ENCODE measurements around the gene CREB5.

CREB5 gene

GRCh38 chr7:28695300-28696295 lies 283.3 kb downstream of the CREB5 start:
- no peak for DNase-seq

- DNase-seq: no peak
Measured at GRCh38 chr7:28697913-28698563, 285.7 kb downstream of the CREB5 start.

DNA sequence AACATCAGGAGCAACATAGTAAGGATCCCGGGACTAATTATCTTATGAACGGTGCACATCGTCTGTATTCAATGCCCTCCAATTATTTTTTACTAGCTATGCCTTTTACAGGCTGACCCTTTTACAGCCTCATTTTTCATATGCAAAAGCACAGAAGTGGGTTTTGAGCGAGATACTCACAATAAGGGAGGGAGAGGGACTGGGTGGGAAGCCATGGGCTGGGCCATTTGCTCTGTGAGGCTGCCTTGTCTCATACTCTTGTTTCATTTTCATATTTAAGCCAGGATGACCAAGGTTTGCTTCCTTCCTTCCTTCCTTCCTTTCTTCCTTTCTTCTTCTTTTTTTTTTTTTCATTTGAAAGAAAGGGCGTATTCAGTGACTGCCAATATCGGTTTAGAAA lies 286.5 kb downstream of the CREB5 start:
- DNase-seq: no peak

- DNase-seq: no peak
Measured at GRCh38 chr7:28700096-28700495, 287.8 kb downstream of the CREB5 start.

- no peak for DNase-seq
Measured at GRCh38 chr7:28700790-28701203, 288.5 kb downstream of the CREB5 start.

DNA sequence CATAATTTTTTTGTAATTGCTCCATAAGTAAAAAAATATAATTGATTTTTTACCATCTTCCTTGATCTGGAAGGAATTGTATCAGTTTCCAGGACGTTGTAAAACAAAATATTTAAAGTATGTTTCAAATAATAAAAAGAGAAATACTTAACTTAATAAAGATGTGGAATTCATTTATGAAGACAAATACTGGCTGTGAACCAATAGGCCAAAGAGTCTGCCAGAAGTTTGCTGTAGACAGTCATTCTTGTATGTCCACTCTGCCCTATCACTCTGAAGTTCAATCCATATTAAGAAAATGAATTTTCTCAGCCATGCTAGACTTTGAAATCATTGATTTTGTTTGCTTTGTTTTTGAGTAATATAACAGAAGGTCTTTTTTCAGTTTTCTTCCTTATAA lies 289.4 kb downstream of the CREB5 start:
- DNase-seq: no peak

DNA sequence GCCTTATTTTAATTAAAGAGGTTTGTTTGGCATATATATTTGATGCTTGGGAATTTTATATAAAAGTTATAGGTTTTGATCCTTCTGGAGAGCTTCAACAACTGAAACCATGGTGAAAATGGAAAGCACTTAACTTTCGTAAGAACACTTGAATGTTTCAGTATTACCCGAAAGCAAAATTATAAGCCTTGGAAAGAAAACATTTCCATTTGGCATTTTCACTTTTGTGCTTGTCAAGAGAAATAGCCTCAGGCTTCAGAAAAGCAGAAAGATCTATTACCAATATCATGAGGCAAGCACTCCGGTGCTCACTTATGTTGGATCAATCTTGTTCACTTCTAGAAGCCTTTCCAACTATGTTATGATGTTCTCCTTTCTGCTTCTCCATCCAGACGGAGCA lies 289.9 kb downstream of the CREB5 start:
- DNase-seq: no peak

- no peak for DNase-seq
Measured at GRCh38 chr7:28703037-28703765, 290.9 kb downstream of the CREB5 start.

GRCh38 chr7:28704706-28705105 lies 292.4 kb downstream of the CREB5 start:
- no peak for DNase-seq

DNA sequence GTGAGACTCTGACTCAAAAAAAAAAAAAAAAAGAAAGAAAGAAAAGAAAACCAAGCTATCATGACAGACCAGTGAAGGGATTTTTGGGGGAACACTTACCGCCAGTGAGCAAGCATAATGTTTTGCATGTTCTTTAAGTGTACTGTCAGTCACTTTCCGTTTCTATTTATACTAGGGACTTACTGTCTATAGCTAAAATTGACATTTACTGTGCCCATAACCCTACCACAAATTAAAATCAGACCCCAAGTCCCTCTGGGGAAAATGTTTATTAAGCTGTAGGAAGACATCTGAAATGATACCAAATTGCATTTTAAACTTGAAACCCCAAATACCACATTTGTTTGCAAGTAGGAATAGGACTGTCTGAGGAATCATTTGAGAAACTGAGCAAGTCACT lies 293.0 kb downstream of the CREB5 start:
- no peak for DNase-seq

DNA sequence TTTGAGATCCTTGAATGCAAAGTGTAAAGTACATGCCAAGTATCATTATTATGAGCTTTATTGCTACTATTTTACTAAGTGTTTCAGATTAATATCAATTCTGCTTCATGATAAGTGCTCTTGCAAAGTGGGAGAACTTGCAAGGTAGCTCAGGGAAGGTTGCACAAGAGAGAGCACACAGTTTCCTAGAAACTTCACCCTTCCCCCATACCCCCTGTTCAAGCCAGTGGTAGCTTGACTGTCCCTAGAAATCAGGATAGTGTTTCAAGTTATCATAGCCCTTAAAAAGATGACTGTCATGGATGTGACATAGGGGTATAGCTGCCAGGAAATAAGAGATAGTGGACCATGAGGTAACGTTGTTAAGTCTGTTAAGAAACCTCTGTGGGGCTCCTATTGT lies 294.3 kb downstream of the CREB5 start:
- no peak for DNase-seq

- DNase-seq: no peak
Measured at GRCh38 chr7:28707291-28707690, 295.0 kb downstream of the CREB5 start.

GRCh38 chr7:28708033-28708951 lies 296.0 kb downstream of the CREB5 start:
- DNase-seq: no peak

DNA sequence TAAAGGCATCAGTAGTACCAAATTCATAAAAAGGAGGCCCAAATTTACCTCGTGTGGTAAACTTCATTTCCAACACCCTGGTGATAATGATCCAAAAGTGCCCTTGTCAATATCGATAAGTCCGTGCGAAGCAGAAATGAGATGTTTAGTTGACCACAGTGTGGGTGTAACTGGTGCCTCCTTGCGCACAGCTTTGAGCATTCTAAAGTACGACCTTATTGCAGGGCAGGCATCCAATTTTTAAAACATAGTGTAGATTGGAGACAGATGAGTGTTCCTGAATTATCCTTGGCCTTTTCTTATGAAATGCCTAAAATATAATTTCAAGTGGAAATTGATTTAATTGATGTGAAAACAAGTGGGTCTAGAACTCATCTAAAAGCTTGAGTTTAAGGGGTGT lies 297.4 kb downstream of the CREB5 start:
- DNase-seq: no peak

- no peak for DNase-seq
Measured at GRCh38 chr7:28711114-28711513, 298.8 kb downstream of the CREB5 start.

- DNase-seq: no peak
Measured at GRCh38 chr7:28714459-28715120, 302.3 kb downstream of the CREB5 start.

GRCh38 chr7:28717445-28718054 lies 305.2 kb downstream of the CREB5 start:
- DNase-seq: no peak

DNA sequence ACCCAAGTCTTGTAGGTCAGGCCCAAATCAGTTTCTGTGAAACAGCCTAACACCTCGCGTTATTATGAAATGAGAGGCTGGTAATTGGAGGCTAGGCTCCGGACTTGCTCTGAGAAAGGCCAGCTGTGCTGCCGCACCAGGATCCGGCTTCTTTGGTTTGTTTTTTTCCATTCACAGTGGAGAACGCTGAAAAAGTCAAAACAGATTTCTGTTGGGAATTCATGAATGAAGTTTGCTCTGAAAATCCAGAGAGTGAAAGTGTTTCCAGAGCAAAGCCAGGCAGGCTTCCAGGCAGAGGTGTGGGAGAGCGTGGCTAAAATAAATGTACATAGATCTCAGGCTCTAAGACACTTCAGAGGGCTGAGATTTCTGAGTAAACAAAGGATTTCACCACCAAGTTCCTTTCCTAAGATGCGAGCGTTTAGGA lies 305.8 kb downstream of the CREB5 start:
- no peak for DNase-seq

GRCh38 chr7:28718545-28718944 lies 306.2 kb downstream of the CREB5 start:
- DNase-seq: no peak

- no peak for DNase-seq
Measured at GRCh38 chr7:28722684-28723083, 310.4 kb downstream of the CREB5 start.

DNA sequence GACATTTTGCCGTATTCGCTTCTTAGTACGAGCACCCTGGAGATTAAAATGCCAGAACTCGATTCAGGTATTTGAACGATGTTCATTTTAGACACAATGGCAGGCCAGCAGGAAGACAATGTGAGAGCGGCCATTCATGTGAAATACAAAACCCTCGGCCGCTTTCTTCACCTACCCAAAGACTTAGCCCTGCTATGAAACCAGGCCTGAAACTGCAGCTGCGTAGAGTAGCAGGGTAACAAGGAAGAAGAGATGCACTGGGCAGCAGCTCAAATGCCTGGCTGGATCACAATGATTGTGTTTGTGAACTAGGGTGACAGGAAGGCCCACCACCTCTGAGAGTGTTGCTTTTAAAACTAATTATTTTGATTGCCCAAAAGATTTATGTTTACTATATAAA lies 311.0 kb downstream of the CREB5 start:
- DNase-seq: no peak
